ENCODE measurements around the gene RBM17.

DNA sequence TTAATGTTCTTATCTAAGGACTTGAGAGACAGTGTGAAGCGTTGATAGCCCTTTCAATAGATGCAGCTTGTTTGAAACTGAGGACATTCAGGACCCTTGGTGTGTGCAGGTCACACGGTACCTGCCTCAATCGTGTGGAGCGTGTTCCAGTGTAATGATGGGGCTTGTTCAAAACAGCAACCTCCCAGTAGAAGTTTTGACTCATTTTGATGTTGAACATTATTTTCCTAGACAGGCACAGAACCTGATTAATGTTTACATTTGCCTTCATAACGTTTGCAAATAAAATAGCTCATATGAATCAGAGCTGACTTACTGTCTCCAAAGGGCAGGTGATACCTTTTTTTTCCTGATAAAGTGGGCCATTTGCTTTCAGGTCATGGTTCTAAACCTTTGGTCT lies 21.3 kb downstream of the RBM17 start:
- TF ChIP-seq, protein P1, sequence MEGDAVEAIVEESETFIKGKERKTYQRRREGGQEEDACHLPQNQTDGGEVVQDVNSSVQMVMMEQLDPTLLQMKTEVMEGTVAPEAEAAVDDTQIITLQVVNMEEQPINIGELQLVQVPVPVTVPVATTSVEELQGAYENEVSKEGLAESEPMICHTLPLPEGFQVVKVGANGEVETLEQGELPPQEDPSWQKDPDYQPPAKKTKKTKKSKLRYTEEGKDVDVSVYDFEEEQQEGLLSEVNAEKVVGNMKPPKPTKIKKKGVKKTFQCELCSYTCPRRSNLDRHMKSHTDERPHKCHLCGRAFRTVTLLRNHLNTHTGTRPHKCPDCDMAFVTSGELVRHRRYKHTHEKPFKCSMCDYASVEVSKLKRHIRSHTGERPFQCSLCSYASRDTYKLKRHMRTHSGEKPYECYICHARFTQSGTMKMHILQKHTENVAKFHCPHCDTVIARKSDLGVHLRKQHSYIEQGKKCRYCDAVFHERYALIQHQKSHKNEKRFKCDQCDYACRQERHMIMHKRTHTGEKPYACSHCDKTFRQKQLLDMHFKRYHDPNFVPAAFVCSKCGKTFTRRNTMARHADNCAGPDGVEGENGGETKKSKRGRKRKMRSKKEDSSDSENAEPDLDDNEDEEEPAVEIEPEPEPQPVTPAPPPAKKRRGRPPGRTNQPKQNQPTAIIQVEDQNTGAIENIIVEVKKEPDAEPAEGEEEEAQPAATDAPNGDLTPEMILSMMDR (conservative IDR thresholded peaks at IDR 0.05), result no peak
- TF ChIP-seq ZFX (IDR thresholded peaks at IDR 0.05), result no peak

All from C4-2B (cell line).